HG03521 (cell line): Measurements from ENCODE around the gene HDAC9.
"Not testable (repeated sequence)": the region's sequence is repeated elsewhere in the genome, so short reads cannot be mapped to it uniquely, and the experiment has no call there.

Source experiments
- ATAC-seq: cut with Tn5 transposase; IDR thresholded peaks from one replicate; pipeline ENCODE4 v1.9.1; 2021; ENCODE audit warnings: mild to moderate bottlenecking, moderate library complexity; ENCODE audit not compliant: unreplicated experiment

The HDAC9 gene

DNA sequence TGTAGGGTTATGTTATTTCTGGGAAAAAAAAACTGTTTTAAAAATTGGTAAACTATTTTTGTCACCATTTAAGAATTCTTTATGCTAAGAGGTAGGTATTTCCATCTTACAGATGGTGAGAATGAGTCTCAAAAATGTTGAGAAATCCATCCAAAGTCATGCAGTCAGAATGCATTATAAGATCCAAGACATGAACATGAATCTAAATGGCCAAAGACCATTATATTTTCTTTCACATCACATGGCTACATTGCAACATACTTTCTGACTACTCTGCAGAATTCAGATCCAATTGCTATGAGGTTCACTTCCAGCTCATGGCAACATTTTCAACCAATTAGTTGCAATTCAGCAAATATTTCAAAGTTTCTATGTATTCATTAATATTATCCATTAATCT, 440.7 kb downstream of the HDAC9 start:
- no peak for ATAC-seq

DNA sequence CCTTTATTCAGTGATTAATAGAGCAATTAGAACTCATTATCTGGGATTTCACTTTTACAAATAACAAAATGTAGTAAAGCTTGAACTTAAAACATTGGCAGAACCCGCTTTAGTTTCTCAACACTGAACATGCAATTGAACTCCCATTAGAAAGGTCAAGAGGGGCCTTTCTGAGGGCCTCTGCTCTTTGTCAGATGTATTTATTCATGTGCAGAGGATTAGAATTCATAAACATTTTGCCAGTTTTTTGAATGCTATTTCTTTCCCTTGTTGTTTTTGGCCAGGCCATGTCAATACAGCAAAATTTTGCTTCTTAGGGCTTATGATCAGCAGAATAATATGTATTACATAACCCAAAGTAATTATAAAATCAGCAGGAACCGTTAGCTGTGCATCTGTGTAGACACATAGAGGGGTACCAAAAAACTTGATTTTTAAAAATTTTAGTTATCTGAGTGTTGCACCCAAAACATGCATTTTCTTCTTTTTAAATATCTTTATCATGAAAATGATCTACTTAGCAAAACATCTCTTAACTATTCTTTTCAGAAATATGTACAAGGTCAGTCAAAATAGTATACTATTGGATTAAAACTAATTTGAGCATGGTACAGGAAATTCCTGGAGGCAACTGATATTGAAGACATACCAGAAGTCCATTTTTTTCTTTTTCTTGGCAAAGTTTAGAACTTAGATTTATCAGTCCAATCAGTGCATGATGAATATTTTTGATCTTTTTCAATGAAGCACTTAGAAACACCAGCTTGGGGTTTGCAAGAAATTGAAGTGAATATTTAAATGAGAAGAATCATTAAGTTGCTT, 444.4 kb downstream of the HDAC9 start:
- no peak for ATAC-seq

DNA sequence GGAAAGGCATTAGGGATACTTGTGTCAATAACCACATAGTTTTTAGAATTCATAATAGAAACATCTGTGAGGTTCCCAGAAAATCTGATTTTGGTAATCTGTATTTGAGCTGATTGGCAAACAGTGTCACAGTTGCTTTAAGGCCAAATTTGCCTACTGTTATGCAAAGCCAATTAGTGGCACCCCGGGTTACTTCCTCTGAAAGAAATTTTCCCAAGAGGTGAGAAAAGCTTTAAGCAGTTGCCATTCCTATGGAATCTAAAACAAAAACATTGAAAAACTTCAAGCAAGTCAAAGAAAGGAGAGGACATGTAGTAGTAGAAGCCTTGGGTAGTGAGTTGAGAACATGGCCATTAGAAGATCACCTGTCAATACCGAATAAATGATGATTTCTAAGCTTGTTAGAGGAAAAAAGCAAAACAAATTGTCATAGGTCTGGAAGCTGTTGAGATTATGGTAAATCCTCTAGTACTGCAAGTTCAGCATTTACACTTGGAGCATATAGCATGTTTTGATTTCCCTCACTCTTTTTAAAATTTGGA, 445.1 kb downstream of the HDAC9 start:
- ATAC-seq, result no peak

DNA sequence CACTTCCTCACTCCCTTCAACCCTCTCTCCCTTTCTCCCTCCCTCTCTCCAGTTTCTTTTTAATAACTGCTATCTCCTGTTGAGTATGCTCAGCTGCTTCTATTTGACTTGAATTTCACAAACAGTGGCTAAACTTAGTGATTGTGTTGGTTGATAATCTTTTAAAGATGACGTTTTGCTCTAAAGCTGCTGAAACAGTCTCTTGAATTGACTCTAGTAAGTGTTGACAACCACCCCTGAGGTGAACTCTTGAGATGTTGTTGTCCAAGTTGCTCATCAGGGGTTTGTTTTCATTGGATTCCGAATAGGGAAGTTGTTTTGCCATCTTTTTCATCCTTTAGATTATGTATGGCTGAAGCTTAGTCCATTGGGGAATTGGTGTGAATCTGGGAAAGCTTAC, 445.7 kb downstream of the HDAC9 start:
- no peak for ATAC-seq

DNA sequence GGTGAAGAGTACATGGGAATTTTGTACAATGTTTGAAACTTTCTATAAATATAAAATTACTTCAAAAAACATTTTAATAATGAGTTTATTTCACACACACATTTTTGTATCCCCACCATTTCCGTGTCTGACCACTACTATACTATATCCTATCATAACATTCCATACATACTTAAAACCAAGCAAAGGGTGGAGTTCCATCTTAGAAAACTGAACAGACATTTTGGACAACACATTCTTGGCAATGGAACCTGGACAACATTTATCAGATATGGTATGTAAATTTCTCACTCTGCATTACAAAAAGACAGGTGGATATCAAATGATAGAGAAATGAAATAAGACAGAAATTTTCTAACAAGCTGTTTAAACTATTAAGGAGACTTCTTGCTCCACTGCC, 453.0 kb downstream of the HDAC9 start:
- no peak for ATAC-seq

DNA sequence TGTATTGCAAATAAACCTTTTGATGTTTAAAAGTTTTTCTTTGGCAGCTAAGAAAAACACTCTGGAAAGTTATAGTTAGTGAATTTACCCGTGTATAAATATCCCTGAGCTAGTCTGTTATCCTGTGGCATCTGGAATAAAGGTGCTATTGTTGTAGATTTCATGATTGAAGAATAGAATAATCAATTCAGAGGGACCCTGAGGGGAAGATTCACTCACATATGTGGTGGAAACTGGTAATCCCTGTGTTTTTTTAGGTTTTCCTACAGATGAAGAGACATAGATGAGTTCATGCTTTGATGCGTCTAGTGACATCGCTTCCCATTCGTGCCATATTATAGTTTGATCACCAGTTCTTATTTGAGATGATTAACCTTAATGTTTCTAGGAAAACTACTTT, 457.3 kb downstream of the HDAC9 start:
- no peak for ATAC-seq

DNA sequence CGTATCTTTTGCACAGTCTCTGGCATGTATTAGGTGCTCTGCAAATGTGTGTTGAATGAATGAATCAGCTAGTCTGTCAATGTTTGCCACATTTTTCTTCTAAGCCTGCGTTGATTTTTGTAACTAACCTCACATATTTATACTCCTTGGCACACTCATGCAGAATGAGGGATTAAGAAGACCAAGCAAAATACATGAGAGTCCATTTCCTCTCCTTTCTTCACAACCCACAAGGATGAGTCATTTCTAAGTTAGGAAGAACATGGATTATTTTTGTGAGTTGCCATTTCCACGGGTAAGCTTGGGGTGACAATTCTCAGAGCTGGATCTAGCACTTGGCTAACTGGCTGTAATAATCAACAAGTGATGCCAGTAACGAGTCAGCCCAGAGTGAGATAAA, 463.1 kb downstream of the HDAC9 start:
- ATAC-seq, result no peak

DNA sequence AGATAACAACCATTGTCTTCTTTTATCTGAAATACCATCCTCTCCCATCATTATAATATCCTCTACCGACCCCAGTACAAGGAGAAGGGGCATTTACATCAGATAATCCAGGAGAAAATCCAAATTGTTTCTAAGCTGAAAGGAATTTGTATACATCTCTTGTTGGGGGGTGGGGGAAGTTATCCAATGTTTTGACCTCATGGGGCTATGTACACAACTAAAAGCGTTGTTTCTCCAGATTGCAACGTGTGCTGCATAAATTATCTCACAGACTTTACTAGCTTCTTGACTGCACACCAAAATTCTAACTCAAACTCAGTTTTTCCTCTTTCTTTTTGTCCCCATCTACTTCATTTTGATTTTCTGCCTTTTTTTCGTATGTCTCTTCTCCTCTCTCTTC, 465.2 kb downstream of the HDAC9 start:
- ATAC-seq, result no peak

DNA sequence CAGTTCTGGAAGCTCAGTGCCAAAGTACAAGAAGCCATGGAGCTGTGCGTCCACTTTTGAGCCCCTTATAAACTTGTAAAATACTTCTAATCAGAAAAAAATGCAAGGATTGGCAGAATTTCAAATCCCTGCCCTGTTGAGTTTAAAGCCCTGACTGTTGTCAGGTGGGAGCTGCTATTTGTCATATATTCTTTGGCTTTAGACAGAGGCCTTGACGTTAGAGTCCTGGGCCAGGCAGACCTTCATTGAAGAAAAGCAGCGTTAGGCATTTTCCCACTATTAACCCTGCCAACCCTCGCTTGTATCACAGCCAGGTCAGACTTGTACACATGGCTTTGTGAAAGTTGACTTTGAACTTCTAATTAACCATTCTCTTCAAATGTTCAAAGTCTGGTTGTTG, 466.5 kb downstream of the HDAC9 start:
- ATAC-seq, result no peak

DNA sequence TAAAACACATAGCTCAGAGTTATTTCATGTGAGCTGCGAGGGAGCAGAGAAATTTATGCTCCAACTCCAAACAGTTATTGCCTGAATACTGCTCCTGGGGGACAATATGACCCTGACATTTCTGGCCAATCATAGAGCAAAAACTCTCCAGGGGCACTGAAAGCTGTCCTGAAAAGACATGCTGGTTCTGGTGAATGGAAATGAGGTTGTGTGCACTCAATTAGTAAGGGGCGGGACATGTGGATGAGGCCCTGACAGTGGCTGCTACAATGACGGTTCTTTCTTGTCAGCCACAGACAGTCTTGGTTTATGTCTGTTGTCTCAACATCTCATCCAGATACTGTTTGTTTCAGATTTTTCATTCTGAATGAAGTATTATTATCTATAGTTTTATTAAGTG, 470.1 kb downstream of the HDAC9 start:
- ATAC-seq, result no peak

DNA sequence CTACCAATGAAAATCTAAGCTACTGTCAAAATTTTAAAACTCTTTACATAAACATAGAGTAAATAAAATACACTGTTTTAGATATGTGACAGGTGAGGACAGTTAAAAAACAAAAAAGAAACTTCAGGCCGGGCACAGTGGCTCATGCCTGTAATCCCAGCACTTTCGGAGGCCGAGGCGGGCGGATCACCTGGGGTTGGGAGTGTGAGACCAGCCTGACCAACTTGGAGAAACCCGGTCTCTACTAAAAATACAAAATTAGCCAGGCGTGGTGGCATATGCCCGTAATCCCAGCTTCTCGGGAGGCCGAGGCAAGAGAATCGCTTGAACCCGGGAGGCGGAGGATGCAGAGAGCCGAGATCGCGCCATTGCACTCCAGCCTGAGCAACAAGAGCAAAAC, 472.2 kb downstream of the HDAC9 start:
- ATAC-seq, result not testable (repeated sequence)

DNA sequence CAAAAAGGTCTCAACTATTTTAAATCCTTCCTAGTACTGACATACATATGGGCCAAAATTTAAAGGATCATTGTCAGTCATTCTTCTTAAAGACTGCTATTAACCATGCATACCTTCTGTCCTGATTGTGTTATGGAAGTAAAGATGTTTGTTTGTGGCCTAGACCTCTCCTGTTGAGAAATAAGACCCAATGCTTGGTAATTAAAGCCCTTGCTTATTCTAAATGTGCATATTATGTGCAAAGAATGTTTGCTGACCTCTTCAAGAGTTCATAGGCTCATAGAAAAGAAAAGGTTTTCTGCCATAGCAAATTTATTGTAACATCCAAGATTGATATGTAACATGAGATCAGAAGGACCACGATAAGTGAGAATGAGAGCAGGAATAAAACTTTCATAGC, 476.3 kb downstream of the HDAC9 start:
- ATAC-seq, result no peak

DNA sequence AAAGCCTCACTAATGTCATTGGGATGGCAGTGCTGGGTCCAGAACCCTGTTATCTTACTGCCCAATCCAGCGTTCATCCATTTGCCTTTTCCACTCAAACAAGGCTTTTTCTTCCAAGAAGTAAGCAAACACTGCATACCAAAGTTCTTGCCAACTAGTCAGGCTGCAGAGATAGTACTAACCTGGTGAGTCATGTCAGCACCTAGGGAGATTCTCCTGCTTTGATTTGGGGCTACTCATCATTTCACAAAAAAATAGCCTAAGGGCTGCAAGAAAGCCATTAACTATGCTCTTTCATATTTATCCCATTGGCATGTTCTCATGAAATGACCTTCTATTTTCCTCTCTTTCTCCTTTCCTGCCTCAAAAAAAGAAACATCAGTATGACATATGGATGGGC, 479.3 kb downstream of the HDAC9 start:
- no peak for ATAC-seq

DNA sequence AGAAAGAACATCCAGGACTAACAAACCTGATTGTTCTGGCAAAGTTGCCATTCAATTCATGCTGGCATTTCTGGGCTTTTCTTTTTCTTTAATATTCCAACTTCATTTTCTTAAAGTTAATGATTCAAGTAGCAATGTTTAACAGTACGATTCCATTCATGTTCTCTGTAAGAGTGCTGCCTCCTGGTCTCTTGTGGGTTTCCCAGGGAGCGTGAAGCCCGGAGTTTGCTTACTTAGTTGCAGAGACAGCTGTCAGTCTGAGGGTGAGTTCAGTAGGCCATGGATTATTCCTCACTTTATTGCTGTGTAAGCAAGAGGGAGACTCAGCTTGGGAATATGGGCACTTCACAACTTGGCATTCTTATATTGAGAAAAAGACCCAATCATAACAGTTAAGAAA, 479.7 kb downstream of the HDAC9 start:
- ATAC-seq, result no peak

DNA sequence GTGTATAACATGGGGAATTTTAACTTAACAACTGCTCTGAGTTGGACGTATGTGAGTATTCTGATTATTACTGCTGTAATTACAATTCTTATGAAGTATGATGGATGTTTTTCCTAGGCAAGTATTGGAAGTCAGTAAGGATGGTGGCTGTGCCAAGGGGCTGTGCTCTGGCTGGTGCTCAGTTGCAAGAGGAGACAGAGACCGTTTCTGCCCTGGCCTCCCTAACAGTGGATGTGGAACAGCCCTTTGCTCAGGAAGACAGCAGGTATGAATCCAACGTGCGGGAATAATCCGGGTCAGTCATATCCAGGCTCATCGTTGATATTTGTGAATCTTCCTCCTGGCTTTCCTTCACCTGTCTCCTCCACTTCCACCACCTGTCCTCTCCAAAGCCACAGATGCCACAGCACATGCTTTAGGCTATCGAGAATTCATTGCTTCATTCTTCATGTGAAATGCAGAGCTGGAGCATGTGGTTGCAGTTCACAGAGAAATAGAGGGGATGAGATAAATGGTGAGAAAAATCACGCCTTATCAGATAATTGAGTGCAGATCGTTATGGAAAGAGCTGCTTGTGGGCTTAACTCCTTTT, 480.2 kb downstream of the HDAC9 start:
- ATAC-seq, result no peak

DNA sequence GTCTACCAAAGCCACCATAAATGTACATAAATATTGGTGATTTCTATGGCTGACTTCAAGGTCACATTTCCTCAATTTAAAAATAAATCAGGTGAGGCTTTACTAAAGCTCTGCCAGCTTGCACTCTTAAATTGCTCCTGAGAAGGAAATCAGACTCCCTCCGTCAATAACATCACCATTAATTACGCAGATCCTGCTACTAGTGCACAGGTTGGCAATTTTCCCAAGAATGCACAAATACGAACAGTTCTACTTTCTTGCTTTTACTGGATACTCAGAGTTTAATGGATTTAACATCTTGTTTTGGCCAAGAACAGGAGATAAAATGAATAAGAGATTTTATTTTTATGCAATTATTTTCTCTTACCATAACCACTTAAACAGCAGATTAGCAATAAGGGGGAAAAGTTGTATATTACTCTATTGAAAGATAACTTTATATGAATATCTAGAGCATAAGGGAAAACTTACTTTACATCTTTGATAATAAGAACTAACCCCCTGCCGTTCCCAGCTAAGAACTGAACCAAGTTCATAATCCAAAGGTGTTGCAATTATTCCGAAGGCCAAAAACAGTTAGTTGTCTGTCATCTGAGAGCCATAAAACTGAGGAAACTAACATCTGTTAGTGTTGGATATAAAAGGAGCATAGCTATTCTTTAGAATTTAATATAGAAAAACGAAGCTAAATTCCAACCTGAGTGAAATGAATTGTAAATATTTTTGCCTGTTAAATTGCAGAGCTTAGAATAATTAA, 481.3 kb downstream of the HDAC9 start:
- no peak for ATAC-seq

DNA sequence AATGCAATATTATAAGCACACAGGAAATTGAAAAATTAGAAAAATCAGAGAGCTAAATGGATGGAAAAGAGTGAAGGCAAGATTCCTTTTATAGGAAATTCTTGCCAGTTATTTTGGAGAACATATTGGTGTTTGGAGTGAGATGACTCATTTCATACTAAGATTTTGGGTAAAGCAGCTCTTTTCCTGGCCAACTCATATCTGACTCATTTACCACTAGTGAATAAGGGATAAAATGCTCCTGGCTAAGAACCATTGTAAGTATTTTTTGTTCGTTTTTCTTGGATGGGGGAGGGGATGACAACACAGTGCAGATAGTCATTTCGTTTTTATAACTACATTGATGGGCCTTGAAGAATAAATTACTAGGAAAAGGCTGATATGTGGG, 482.6 kb downstream of the HDAC9 start:
- ATAC-seq, result no peak

DNA sequence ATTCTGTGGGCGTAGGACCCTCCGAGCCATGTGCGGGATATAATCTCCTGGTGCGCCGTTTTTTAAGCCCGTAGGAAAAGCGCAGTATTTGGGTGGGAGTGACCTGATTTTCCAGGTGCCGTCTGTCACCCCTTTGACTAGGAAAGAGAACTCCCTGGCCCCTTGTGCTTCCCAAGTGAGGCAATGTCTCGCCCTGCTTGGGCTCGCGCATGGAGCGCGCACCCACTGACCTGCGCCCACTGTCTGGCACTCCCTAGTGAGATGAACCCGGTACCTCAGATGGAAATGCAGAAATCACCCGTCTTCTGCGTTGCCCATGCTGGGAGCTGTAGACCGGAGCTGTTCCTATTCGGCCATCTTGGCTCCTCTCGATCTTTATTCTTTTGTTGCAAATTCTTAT, 495.2 kb downstream of the HDAC9 start:
- not testable (repeated sequence) for ATAC-seq

DNA sequence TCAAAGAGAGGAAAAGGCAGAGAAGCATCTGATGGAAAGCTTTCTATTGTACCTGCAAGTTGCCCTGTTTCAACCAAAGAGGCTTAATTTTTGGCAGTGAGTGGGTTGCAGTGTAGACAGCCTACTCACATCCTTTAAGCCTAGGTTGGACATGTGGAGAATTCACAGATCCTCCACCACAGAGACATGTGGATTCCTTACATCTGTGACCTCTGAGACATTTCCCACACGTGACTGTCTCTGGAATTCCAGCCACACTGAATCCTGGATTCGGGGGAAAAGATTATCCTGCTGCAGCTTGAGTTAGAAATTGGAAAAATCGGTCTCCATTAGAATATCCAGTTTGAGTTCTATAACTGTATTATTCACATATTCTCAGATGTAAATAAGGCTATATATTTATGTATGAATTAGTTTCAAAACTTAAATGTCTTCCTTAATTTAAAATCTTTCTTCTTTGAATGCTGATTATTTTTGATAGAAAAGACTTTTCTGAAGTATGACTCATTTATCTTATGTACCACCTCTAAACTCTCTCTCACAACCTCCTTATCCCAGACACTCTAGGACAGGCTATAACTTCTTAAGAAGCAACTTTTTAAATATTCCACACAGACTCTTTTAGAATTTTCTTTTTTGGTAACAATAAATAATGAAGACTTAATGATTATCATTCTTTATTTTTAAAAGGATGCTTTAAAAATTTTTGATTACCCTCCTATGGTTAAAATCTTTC, 498.6 kb downstream of the HDAC9 start:
- no peak for ATAC-seq

DNA sequence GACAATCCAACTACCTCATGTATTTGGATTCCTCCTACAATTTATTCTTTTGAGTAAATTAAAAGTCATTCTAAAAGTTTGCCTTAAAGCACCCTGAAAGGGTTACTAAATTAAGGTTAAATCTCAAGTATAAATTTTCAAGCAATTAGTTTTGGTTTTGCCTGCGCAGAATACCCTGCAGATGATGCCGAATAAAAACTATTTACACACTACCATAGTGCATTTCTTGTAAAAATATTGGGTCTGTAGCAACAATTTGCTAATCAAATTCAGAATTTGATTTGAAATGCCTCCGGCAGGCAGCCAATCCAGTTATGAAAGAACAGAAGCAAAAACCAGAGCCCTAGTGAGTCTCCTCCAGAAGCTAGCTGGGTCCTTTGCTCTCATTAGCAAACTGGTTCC, 499.7 kb downstream of the HDAC9 start:
- no peak for ATAC-seq

DNA sequence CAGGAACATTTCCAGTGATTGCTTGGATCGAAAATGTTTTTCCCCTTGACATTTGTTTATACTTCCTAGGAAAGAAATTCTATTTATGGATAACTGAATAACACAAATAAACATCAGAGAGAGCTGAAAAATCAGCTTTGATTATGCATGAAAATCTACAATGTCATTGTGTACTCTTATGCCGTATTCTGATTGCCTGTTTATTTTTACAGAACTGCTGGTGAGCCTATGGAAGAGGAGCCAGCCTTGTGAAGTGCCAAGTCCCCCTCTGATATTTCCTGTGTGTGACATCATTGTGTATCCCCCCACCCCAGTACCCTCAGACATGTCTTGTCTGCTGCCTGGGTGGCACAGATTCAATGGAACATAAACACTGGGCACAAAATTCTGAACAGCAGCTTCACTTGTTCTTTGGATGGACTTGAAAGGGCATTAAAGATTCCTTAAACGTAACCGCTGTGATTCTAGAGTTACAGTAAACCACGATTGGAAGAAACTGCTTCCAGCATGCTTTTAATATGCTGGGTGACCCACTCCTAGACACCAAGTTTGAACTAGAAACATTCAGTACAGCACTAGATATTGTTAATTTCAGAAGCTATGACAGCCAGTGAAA, 500.4 kb downstream of the HDAC9 start:
- ATAC-seq, result no peak
